Stimulated activated CD4-positive, alpha-beta T cell treated with anti-CD3 and anti-CD28 coated beads, Interleukin-1b, Interleukin-23, amount 100 ng/mL, for 48 hours (primary cell): Measurements from ENCODE around the gene AATF.

Source experiments
- DNase-seq: peaks from one replicate; pipeline ENCODE4 v3.0.0-alpha.2; 2020

The AATF gene

DNA sequence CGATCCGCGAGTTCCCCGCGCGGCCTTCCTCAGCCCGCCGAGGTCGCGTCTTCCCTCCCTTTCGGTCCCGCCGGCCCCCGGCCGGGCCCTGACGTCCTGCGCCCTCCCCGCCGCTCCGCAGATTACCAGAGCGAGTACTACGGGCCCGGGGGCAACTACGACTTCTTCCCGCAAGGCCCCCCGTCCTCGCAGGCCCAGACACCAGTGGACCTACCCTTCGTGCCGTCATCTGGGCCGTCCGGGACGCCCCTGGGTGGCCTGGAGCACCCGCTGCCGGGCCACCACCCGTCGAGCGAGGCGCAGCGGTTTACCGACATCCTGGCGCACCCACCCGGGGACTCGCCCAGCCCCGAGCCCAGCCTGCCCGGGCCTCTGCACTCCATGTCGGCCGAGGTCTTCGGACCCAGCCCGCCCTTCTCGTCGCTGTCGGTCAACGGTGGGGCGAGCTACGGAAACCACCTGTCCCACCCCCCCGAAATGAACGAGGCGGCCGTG is 6.1 kb upstream of the AATF start:
- no peak for DNase-seq

DNA sequence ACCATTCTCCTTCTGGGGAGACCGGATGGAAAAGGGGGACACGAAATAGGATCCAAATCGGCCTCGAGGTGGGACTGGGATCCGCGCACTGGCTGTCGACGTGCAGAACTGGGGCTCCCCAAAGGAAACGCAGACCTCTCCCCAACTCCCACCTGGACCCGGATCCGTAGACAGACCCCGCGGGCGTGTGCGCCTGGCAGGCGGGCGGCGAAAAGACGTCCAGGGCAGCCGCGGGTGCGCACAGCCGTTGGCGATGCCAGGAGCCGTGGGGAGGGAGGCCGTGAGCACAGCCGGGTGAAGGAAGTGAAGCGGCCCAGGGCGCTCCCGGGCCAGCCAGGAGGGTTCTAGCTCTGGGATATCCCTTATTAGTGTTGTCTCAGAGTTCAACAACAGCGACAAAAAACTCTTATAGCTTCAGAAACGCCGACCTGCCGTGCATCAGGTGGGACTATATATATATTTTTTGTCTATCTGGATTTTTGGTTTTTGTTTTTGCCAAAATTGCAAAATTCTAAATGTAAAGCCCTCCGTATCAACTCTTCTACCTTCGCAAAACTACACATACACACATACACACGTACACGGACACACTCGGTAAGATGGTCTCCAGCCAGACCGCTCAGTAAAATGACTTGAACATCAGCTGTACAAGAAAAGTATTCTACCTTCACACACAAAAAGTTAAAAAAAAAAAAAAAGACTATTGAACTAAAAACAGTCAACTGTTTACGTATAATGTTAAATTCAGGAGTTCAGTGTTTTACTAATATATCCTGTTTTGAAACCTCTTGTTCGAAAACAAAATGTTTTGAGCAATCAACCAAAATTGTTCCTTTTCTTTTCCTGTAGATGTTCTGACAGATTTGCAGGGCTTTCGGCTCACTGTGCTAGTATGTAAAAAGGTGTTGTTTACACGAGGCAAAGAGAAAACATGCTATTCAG is 5.2 kb upstream of the AATF start:
- DNase-seq, result no peak

- no peak for DNase-seq
These were observed 4.2 kb upstream of the AATF start for GRCh38 chr17:36944553-36944952.

GRCh38 chr17:36945140-36945539 is 3.6 kb upstream of the AATF start:
- no peak for DNase-seq

DNA sequence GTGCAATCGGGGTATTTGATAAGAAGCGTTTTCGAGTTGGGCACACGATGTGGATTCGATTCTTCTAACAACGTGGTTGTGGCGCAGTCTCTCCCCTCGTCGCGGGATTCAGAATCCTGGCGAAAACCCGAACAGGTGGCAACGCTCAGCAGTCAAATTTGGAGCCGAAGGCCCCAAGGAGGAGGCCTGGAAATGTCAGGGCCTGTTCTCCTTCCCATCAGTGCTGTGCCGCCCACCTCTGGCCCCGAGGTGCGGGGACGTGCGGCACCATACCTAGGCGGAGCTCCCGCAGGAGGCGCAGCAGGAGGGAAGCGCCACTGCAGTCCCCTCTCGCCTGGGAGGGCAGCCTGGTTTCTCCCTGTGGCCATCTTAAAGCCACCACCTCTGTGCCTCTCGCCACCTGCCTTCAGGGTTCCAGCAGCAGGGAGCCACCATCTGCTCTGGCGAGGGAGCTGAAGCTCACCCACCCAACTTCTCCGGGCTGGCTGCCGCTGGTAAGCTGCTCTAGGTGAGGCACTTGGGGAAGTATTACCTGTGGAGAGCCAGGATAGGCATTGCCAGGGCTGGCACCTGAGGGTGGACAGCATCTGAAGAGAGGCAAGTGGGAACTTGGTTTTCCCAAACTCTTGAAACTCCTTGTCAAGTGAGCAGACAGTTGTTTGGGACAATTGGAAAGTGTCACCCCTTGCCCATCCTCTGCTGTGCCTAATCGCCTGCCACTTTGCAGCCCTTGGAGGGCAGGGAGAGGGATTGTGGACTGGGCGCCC is 2.6 kb upstream of the AATF start:
- DNase-seq, result no peak

GRCh38 chr17:36946726-36947091 is 2.0 kb upstream of the AATF start:
- no peak for DNase-seq

DNA sequence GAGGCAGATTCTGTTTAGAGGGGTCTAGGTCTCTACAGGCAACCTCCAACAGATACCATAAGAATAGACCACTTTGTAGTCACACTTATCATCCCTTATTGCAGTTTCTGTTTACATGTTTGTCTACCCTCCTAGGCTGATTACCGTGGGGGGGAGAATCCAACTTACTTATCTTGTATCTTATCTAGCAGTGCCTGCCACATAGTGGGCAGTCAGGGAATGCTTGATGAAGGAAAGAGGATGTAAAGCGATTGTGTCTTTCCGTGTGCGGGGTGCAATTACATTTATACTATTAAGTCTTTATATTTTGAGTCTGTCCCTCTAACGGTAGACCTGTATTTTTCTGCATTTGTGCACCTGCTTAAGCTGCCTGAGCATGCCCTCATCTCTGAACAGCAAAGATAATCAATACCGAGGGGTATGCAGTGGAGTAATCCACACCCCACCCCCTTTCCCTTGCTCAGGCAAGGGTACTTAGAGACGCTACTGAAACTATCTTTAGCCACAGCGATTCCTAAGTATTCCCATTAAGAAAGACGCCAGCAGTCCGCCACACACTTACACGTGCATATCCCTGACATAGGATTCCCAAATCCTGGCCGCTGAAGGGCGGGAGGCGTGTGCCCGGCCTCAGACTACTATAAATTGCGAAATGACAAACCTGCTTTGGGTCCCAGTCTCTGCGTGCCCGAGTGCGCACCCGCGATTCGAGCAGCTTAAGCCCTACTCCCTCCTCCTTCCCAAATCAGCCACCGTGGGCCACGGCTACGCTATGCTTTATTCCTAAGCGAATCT is 635 bp upstream of the AATF start:
- no peak for DNase-seq

GRCh38 chr17:36949461-36949927 is 740 bp downstream of the AATF start:
- no peak for DNase-seq

- DNase-seq, result no peak
These were observed 1.3 kb downstream of the AATF start for GRCh38 chr17:36950027-36950426.

GRCh38 chr17:36951084-36951789 is 2.5 kb downstream of the AATF start:
- no peak for DNase-seq

GRCh38 chr17:36971508-36971907 is 22.8 kb downstream of the AATF start:
- DNase-seq, result no peak

DNA sequence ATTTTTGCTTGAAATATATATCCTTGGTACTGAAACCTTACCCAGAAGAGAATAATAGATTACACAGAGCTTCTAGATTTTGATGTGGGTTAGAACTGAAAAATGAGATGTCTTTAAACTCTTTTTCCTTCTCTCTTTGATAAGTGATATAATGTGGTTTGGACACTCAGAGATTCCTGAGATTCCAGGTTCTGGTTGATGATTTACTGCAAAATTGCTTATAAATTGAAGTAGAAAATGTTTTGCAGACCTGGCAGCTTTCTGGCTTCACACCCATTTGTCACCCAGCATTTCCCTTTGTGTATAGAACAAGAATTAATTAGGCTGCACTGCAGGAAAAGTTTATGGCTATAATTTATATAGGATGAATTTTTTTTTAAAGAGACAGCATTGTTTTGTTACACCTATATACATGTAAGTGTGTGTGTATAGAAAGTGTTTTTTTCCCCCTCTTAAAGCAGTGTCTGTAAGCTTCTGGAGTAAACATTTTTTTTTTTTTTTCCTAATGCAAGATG is 23.5 kb downstream of the AATF start:
- DNase-seq, result no peak

- DNase-seq, result no peak
These were observed 24.2 kb downstream of the AATF start for GRCh38 chr17:36972905-36973304.

GRCh38 chr17:36975922-36976515 is 27.3 kb downstream of the AATF start:
- DNase-seq, result no peak

- DNase-seq, result no peak
These were observed 28.3 kb downstream of the AATF start for GRCh38 chr17:36977066-36977465.

- DNase-seq, result no peak
These were observed 28.8 kb downstream of the AATF start for GRCh38 chr17:36977568-36977967.

GRCh38 chr17:36978810-36979564 is 30.2 kb downstream of the AATF start:
- no peak for DNase-seq

GRCh38 chr17:36979565-36979941 is 30.8 kb downstream of the AATF start:
- no peak for DNase-seq

DNA sequence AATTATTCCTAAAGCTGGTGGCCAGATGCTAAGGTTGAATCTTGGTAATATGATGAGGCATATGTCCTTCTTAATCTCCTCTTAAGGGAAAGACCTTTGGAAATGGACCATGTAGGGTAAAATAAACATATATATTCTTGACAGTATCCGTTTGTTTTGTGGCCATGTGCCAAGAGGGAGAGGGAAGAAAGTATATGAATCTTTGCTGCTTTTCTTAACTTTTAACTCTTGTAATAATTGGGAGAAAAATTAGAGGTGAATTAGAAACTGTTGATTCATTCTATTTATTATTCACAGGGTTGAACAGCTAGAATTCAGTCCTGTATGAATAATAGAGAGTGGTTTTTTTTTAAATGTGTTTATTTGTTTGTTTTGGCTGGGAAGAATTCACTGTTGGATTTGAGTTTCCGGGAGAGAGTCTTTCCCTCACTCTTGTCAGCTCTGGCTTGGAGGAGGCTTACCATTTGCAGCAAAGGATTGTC is 31.6 kb downstream of the AATF start:
- no peak for DNase-seq

GRCh38 chr17:36983618-36984017 is 34.9 kb downstream of the AATF start:
- DNase-seq, result no peak

- DNase-seq, result no peak
These were observed 40.4 kb downstream of the AATF start for GRCh38 chr17:36989173-36989572.
